Tongue (tissue), 2 donors: ENCODE measurements around the gene ZBTB38. TPM values are rescaled to one million over a fixed set of nuclear protein-coding genes. Genes with fewer than 3 reads are reported as not detected.

Source experiments
- DNase-seq: peaks from one replicate; pipeline ENCODE4 v3.0.0-alpha.2; 2015
- total RNA-seq: library from RNA; depleted of rRNA; stranded (reverse); fragments of >200 nt; gene quantifications from one replicate; pipeline ENCODE4 v1.2.3, GENCODE V29; 2014

ZBTB38 gene
- total RNA-seq, 1 donor from 2014 or later: 71.2 TPM

- DNase-seq: no peak
Measured at GRCh38 chr3:141368925-141369794, 856 bp downstream of the ZBTB38 start.

GRCh38 chr3:141370065-141370533 is 1.8 kb downstream of the ZBTB38 start:
- peak; percentile 88 for DNase-seq

- DNase-seq: no peak
Measured at GRCh38 chr3:141371882-141372281, 3.6 kb downstream of the ZBTB38 start.

GRCh38 chr3:141372656-141373055 is 4.4 kb downstream of the ZBTB38 start:
- DNase-seq: no peak

- DNase-seq: no peak
Measured at GRCh38 chr3:141373232-141373631, 4.9 kb downstream of the ZBTB38 start.

- DNase-seq: no peak
Measured at GRCh38 chr3:141373768-141374526, 5.6 kb downstream of the ZBTB38 start.

- DNase-seq: no peak
Measured at GRCh38 chr3:141375381-141376301, 7.3 kb downstream of the ZBTB38 start.

- no peak for DNase-seq
Measured at GRCh38 chr3:141377377-141377776, 9.1 kb downstream of the ZBTB38 start.

GRCh38 chr3:141378556-141378955 is 10.3 kb downstream of the ZBTB38 start:
- no peak for DNase-seq

GRCh38 chr3:141379250-141379966 is 11.1 kb downstream of the ZBTB38 start:
- no peak for DNase-seq

- DNase-seq: no peak
Measured at GRCh38 chr3:141380279-141380678, 12.0 kb downstream of the ZBTB38 start.

GRCh38 chr3:141380987-141381386 is 12.7 kb downstream of the ZBTB38 start:
- DNase-seq: no peak

- no peak for DNase-seq
Measured at GRCh38 chr3:141382571-141382970, 14.3 kb downstream of the ZBTB38 start.

GRCh38 chr3:141383555-141384129 is 15.3 kb downstream of the ZBTB38 start:
- peak; percentile 50 for DNase-seq

- DNase-seq: no peak
Measured at GRCh38 chr3:141384157-141384556, 15.9 kb downstream of the ZBTB38 start.

- DNase-seq: no peak
Measured at GRCh38 chr3:141384575-141384974, 16.3 kb downstream of the ZBTB38 start.

GRCh38 chr3:141385406-141386125 is 17.3 kb downstream of the ZBTB38 start:
- peak; percentile 65 for DNase-seq

- no peak for DNase-seq
Measured at GRCh38 chr3:141386126-141386488, 17.8 kb downstream of the ZBTB38 start.

GRCh38 chr3:141386611-141387111 is 18.4 kb downstream of the ZBTB38 start:
- DNase-seq: no peak

GRCh38 chr3:141387516-141387915 is 19.2 kb downstream of the ZBTB38 start:
- DNase-seq: no peak
